Measurements from ENCODE around the gene BTBD3. TPM values are rescaled to one million over a fixed set of nuclear protein-coding genes. Genes with fewer than 3 reads are reported as not detected.

Gene BTBD3
- total RNA-seq, 1 donor: 74.3 TPM

- H3K4me3 ChIP-seq (ENCODE audit: low read depth, low read length): no peak overlapping the region
- TF ChIP-seq CTCF (IDR thresholded peaks at IDR 0.05; ENCODE audit: insufficient read depth, low read depth, low read length): no peak
- no peak for DNase-seq (ENCODE audit: low read depth)
Observed at GRCh38 chr20:11888648-11889047, 29.0 kb upstream of the BTBD3 start.

- TF ChIP-seq CTCF (IDR thresholded peaks at IDR 0.05; ENCODE audit: insufficient read depth, low read depth, low read length): no peak
- peak; percentile 89 for DNase-seq (ENCODE audit: low read depth)
- peak overlapping the region; percentile 62 for H3K4me3 ChIP-seq (ENCODE audit: low read depth, low read length)
Observed at GRCh38 chr20:11890331-11891076, 27.2 kb upstream of the BTBD3 start.

- H3K4me3 ChIP-seq (ENCODE audit: low read depth, low read length): peak overlapping the region; percentile 62
- DNase-seq (ENCODE audit: low read depth): peak; percentile 53
- no peak for TF ChIP-seq CTCF (IDR thresholded peaks at IDR 0.05; ENCODE audit: insufficient read depth, low read depth, low read length)
Observed at GRCh38 chr20:11891077-11891775, 26.5 kb upstream of the BTBD3 start.

- TF ChIP-seq CTCF (IDR thresholded peaks at IDR 0.05; ENCODE audit: insufficient read depth, low read depth, low read length): no peak
- DNase-seq (ENCODE audit: low read depth): peak; percentile 75
- peak overlapping the region; percentile 62 for H3K4me3 ChIP-seq (ENCODE audit: low read depth, low read length)
Observed at GRCh38 chr20:11891776-11892545, 25.7 kb upstream of the BTBD3 start.

DNA sequence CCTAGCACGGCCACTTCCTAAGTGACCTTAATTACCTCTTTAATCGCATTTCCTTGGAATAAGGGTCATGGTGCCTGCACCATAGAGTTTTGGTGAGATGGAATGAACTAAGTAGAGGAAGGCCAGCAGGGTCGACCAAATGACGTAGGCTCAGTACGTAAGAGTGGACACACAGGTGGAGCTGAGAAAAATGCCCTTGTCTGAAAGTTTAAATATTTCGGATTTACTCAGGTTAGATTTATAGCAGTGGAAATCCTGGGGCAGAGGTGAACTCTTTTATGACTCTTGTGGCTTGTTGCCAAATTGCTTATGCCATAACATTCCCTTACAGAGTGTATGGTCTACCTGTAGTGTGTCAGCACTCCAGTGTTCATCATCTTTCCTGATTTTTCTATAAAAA is 23.6 kb upstream of the BTBD3 start:
- no peak overlapping the region for H3K4me3 ChIP-seq (ENCODE audit: low read depth, low read length)
- no peak for DNase-seq (ENCODE audit: low read depth)
- no peak for TF ChIP-seq CTCF (IDR thresholded peaks at IDR 0.05; ENCODE audit: insufficient read depth, low read depth, low read length)

- peak overlapping the region; percentile 22 for H3K4me3 ChIP-seq (ENCODE audit: low read depth, low read length)
- no peak for DNase-seq (ENCODE audit: low read depth)
Observed at GRCh38 chr20:11895861-11896387, 21.8 kb upstream of the BTBD3 start.

More at GRCh38 chr20:11895861-11896387, 21.8 kb upstream of the BTBD3 start:
- TF ChIP-seq CTCF (IDR thresholded peaks at IDR 0.05; ENCODE audit: insufficient read depth, low read depth, low read length): no peak
